A549 (cell line): ENCODE measurements around the gene RASGRF1.
"Not testable (repeated sequence)": the region's sequence is repeated elsewhere in the genome, so short reads cannot be mapped to it uniquely, and the experiment has no call there.

Source experiments
- CEBPB ChIP-seq, 2 experiments: fragments of >200 bp in 1 of 2; sonication (Bioruptor Twin) in 1 of 2; formaldehyde crosslinking in 1 of 2; IDR thresholded peaks; 2 replicates each; pipeline ENCODE4 v1.6.1; 2012 to 2016
- CHD2 ChIP-seq: fragments of 150-350 bp; IDR thresholded peaks from 2 replicates; pipeline ENCODE4 v1.6.1; 2014; ENCODE audit warnings: low read length; ENCODE audit not compliant: partially characterized antibody
- CHD4 ChIP-seq: fragments of 200-600 bp; sonication (generic); IDR thresholded peaks from 2 replicates; pipeline ENCODE4 v1.6.1; 2016; ENCODE audit warnings: antibody characterized with exemption, mild to moderate bottlenecking, borderline replicate concordance
- CTCF ChIP-seq: fragments of >200 bp; sonication (Bioruptor Twin); formaldehyde crosslinking; IDR thresholded peaks from 3 replicates; pipeline ENCODE4 v1.5.1; 2016
- EP300 ChIP-seq, 2 experiments: fragments of >200 bp; sonication (Bioruptor Twin); formaldehyde crosslinking; IDR thresholded peaks; 2 replicates in 1 of 2; 3 replicates in 1 of 2; pipeline ENCODE4 v1.6.1; 2016 to 2017
- ESRRA ChIP-seq: fragments of 150-350 bp; IDR thresholded peaks from 2 replicates; pipeline ENCODE4 v1.6.1; 2014; ENCODE audit warnings: mild to moderate bottlenecking, low read length, borderline replicate concordance
- MAFK ChIP-seq: fragments of 450-650 bp; IDR thresholded peaks from 2 replicates; pipeline ENCODE4 v1.6.1; 2014; ENCODE audit not compliant: partially characterized antibody
- MYC ChIP-seq: IDR thresholded peaks from 2 replicates; pipeline ENCODE4 v1.6.1; 2012; ENCODE audit warnings: mild to moderate bottlenecking, inconsistent platforms, low read length, improper control_type of control experiment, borderline replicate concordance
- NPAS2 ChIP-seq: fragments of 250-450 bp; sonication (Bioruptor Pico); IDR thresholded peaks from 2 replicates; pipeline ENCODE4 v1.8.0; 2022; ENCODE audit warnings: mild to moderate bottlenecking, moderate library complexity, borderline replicate concordance
- NR3C1 ChIP-seq: fragments of >200 bp; sonication (Bioruptor Twin); formaldehyde crosslinking; IDR thresholded peaks from 3 replicates; pipeline ENCODE4 v1.6.1; 2017
- POLR2A ChIP-seq: IDR thresholded peaks from 2 replicates; pipeline ENCODE4 v1.6.1; 2012; ENCODE audit warnings: mild to moderate bottlenecking, low read length
- ZNF302 ChIP-seq: fragments of 250-450 bp; sonication (Bioruptor Pico); IDR thresholded peaks from 2 replicates; pipeline ENCODE4 v1.9.0; 2021; ENCODE audit warnings: inconsistent platforms, mild to moderate bottlenecking, moderate library complexity

- not testable (repeated sequence) for TF ChIP-seq CTCF; CHD2; MAFK; EP300 (IDR thresholded peaks at IDR 0.05); CHD4; POLR2A; CEBPB (IDR thresholded peaks at IDR 0.05); NR3C1; ESRRA; NPAS2 (CRISPR knock-in tag); MYC; ZNF302 (CRISPR knock-in tag)
These were observed 20.8 kb upstream of the RASGRF1 start for GRCh38 chr15:79111404-79111803.
